ENCODE data around the gene RGS7BP.

DNA sequence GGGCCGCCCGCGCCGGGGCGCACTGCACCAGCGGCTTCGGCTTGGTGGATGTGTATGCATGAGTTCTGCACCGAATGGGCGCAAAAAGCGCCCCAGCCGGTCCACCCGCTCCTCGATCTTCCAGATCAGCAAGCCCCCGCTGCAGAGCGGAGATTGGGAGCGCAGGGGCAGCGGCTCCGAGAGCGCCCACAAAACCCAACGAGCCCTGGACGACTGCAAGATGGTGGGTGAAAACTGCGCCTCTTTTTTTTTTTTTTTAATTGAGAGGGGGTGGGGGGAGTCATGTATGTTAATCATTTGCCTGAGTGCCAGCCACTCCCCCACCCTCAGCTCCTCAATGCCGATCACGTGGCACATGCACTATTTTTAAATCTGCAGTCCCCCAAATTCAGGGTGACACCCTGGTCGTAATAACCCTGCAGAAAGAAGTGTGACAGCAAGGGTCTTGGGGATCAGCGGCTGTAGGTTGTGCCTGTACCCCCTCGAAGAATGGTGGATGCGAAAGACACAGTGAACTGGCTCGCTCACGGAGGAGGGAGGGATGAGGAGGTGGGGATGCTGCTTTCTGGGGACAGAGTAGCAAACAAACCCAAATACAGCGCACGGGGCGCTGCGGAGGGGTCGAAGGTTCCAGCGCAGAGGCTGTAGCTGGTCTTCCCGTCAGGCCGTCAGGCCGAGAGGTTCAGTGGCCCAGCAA, 900 bp downstream of the RGS7BP start:
- TF ChIP-seq EZH2phosphoT487 (IDR thresholded peaks at IDR 0.05; ENCODE audit: unreplicated experiment): no peak
- TF ChIP-seq, protein P1, sequence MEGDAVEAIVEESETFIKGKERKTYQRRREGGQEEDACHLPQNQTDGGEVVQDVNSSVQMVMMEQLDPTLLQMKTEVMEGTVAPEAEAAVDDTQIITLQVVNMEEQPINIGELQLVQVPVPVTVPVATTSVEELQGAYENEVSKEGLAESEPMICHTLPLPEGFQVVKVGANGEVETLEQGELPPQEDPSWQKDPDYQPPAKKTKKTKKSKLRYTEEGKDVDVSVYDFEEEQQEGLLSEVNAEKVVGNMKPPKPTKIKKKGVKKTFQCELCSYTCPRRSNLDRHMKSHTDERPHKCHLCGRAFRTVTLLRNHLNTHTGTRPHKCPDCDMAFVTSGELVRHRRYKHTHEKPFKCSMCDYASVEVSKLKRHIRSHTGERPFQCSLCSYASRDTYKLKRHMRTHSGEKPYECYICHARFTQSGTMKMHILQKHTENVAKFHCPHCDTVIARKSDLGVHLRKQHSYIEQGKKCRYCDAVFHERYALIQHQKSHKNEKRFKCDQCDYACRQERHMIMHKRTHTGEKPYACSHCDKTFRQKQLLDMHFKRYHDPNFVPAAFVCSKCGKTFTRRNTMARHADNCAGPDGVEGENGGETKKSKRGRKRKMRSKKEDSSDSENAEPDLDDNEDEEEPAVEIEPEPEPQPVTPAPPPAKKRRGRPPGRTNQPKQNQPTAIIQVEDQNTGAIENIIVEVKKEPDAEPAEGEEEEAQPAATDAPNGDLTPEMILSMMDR (conservative IDR thresholded peaks at IDR 0.05; ENCODE audit: low read depth in 2 of 2): peak; percentile 29 to 40; a peak in 3 of 4 replicates
- TF ChIP-seq, protein P2, sequence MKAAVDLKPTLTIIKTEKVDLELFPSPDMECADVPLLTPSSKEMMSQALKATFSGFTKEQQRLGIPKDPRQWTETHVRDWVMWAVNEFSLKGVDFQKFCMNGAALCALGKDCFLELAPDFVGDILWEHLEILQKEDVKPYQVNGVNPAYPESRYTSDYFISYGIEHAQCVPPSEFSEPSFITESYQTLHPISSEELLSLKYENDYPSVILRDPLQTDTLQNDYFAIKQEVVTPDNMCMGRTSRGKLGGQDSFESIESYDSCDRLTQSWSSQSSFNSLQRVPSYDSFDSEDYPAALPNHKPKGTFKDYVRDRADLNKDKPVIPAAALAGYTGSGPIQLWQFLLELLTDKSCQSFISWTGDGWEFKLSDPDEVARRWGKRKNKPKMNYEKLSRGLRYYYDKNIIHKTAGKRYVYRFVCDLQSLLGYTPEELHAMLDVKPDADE (IDR thresholded peaks at IDR 0.05): no peak
- TF ChIP-seq, protein P3, sequence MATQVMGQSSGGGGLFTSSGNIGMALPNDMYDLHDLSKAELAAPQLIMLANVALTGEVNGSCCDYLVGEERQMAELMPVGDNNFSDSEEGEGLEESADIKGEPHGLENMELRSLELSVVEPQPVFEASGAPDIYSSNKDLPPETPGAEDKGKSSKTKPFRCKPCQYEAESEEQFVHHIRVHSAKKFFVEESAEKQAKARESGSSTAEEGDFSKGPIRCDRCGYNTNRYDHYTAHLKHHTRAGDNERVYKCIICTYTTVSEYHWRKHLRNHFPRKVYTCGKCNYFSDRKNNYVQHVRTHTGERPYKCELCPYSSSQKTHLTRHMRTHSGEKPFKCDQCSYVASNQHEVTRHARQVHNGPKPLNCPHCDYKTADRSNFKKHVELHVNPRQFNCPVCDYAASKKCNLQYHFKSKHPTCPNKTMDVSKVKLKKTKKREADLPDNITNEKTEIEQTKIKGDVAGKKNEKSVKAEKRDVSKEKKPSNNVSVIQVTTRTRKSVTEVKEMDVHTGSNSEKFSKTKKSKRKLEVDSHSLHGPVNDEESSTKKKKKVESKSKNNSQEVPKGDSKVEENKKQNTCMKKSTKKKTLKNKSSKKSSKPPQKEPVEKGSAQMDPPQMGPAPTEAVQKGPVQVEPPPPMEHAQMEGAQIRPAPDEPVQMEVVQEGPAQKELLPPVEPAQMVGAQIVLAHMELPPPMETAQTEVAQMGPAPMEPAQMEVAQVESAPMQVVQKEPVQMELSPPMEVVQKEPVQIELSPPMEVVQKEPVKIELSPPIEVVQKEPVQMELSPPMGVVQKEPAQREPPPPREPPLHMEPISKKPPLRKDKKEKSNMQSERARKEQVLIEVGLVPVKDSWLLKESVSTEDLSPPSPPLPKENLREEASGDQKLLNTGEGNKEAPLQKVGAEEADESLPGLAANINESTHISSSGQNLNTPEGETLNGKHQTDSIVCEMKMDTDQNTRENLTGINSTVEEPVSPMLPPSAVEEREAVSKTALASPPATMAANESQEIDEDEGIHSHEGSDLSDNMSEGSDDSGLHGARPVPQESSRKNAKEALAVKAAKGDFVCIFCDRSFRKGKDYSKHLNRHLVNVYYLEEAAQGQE (IDR thresholded peaks at IDR 0.05; ENCODE audit: unreplicated experiment): no peak
- no peak for TF ChIP-seq NANOG (IDR thresholded peaks at IDR 0.05; ENCODE audit: borderline replicate concordance)
- TF ChIP-seq POLR2AphosphoS5 (IDR thresholded peaks at IDR 0.05; ENCODE audit: low read depth): peak; percentile 32
- TF ChIP-seq EZH2 (IDR thresholded peaks at IDR 0.05; ENCODE audit: low read depth, unreplicated experiment): no peak
- TF ChIP-seq, protein P4, sequence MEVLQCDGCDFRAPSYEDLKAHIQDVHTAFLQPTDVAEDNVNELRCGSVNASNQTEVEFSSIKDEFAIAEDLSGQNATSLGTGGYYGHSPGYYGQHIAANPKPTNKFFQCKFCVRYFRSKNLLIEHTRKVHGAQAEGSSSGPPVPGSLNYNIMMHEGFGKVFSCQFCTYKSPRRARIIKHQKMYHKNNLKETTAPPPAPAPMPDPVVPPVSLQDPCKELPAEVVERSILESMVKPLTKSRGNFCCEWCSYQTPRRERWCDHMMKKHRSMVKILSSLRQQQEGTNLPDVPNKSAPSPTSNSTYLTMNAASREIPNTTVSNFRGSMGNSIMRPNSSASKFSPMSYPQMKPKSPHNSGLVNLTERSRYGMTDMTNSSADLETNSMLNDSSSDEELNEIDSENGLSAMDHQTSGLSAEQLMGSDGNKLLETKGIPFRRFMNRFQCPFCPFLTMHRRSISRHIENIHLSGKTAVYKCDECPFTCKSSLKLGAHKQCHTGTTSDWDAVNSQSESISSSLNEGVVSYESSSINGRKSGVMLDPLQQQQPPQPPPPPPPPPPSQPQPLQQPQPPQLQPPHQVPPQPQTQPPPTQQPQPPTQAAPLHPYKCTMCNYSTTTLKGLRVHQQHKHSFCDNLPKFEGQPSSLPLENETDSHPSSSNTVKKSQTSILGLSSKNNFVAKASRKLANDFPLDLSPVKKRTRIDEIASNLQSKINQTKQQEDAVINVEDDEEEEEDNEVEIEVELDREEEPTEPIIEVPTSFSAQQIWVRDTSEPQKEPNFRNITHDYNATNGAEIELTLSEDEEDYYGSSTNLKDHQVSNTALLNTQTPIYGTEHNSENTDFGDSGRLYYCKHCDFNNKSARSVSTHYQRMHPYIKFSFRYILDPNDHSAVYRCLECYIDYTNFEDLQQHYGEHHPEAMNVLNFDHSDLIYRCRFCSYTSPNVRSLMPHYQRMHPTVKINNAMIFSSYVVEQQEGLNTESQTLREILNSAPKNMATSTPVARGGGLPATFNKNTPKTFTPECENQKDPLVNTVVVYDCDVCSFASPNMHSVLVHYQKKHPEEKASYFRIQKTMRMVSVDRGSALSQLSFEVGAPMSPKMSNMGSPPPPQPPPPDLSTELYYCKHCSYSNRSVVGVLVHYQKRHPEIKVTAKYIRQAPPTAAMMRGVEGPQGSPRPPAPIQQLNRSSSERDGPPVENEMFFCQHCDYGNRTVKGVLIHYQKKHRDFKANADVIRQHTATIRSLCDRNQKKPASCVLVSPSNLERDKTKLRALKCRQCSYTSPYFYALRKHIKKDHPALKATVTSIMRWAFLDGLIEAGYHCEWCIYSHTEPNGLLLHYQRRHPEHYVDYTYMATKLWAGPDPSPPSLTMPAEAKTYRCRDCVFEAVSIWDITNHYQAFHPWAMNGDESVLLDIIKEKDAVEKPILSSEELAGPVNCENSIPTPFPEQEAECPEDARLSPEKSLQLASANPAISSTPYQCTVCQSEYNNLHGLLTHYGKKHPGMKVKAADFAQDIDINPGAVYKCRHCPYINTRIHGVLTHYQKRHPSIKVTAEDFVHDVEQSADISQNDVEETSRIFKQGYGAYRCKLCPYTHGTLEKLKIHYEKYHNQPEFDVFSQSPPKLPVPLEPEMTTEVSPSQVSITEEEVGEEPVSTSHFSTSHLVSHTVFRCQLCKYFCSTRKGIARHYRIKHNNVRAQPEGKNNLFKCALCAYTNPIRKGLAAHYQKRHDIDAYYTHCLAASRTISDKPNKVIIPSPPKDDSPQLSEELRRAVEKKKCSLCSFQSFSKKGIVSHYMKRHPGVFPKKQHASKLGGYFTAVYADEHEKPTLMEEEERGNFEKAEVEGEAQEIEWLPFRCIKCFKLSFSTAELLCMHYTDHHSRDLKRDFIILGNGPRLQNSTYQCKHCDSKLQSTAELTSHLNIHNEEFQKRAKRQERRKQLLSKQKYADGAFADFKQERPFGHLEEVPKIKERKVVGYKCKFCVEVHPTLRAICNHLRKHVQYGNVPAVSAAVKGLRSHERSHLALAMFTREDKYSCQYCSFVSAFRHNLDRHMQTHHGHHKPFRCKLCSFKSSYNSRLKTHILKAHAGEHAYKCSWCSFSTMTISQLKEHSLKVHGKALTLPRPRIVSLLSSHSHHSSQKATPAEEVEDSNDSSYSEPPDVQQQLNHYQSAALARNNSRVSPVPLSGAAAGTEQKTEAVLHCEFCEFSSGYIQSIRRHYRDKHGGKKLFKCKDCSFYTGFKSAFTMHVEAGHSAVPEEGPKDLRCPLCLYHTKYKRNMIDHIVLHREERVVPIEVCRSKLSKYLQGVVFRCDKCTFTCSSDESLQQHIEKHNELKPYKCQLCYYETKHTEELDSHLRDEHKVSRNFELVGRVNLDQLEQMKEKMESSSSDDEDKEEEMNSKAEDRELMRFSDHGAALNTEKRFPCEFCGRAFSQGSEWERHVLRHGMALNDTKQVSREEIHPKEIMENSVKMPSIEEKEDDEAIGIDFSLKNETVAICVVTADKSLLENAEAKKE (CRISPR knock-in tag; IDR thresholded peaks at IDR 0.05): no peak
- TF ChIP-seq ZNF331 (CRISPR knock-in tag; IDR thresholded peaks at IDR 0.05; ENCODE audit: low read depth): no peak
- TF ChIP-seq JUNB (IDR thresholded peaks at IDR 0.05; ENCODE audit: unreplicated experiment): no peak

Data from GM23338 (cell line).